HL-60 (cell line): ENCODE measurements around the gene SNRPD3.

Source experiments
- POLR2AphosphoS5 ChIP-seq: IDR thresholded peaks from 2 replicates; pipeline ENCODE4 v1.6.1; 2012; ENCODE audit warnings: low read depth
- TF ChIP-seq, protein P1 (sequence below): IDR thresholded peaks from one replicate; pipeline ENCODE4 v1.5.1; 2011; ENCODE audit warnings: low read length, control low read depth, inconsistent platforms; ENCODE audit not compliant: insufficient read depth
- TF ChIP-seq, protein P2 (sequence below): IDR thresholded peaks from 2 replicates; pipeline ENCODE4 v1.6.1; 2012; ENCODE audit warnings: low read depth; ENCODE audit not compliant: insufficient replicate concordance

DNA sequence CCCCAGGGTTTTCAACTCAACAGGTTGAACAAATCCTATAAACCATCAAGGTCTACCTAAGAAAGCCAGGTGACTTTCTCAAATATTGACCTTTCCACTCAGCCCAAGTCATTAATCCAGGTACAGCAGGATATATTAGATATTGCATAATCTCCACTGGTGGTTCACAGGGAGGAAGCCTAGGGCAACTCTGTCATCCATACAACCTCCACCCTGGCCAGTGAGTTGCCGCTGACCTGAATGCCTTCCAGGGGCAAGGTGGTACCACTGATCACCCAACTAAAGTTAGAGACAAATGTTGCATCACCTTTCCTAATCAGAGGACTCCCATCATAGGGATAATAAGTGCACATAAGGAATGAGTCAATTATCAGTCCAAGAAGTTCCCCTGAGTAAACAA, 23.7 kb upstream of the SNRPD3 start:
- TF ChIP-seq, protein P1, sequence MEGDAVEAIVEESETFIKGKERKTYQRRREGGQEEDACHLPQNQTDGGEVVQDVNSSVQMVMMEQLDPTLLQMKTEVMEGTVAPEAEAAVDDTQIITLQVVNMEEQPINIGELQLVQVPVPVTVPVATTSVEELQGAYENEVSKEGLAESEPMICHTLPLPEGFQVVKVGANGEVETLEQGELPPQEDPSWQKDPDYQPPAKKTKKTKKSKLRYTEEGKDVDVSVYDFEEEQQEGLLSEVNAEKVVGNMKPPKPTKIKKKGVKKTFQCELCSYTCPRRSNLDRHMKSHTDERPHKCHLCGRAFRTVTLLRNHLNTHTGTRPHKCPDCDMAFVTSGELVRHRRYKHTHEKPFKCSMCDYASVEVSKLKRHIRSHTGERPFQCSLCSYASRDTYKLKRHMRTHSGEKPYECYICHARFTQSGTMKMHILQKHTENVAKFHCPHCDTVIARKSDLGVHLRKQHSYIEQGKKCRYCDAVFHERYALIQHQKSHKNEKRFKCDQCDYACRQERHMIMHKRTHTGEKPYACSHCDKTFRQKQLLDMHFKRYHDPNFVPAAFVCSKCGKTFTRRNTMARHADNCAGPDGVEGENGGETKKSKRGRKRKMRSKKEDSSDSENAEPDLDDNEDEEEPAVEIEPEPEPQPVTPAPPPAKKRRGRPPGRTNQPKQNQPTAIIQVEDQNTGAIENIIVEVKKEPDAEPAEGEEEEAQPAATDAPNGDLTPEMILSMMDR: no peak
- TF ChIP-seq POLR2AphosphoS5: no peak
- TF ChIP-seq, protein P2, sequence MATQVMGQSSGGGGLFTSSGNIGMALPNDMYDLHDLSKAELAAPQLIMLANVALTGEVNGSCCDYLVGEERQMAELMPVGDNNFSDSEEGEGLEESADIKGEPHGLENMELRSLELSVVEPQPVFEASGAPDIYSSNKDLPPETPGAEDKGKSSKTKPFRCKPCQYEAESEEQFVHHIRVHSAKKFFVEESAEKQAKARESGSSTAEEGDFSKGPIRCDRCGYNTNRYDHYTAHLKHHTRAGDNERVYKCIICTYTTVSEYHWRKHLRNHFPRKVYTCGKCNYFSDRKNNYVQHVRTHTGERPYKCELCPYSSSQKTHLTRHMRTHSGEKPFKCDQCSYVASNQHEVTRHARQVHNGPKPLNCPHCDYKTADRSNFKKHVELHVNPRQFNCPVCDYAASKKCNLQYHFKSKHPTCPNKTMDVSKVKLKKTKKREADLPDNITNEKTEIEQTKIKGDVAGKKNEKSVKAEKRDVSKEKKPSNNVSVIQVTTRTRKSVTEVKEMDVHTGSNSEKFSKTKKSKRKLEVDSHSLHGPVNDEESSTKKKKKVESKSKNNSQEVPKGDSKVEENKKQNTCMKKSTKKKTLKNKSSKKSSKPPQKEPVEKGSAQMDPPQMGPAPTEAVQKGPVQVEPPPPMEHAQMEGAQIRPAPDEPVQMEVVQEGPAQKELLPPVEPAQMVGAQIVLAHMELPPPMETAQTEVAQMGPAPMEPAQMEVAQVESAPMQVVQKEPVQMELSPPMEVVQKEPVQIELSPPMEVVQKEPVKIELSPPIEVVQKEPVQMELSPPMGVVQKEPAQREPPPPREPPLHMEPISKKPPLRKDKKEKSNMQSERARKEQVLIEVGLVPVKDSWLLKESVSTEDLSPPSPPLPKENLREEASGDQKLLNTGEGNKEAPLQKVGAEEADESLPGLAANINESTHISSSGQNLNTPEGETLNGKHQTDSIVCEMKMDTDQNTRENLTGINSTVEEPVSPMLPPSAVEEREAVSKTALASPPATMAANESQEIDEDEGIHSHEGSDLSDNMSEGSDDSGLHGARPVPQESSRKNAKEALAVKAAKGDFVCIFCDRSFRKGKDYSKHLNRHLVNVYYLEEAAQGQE: no peak
